Transverse colon (tissue), 4 donors: ENCODE measurements around the gene HERC2. TPM values are rescaled to one million over a fixed set of nuclear protein-coding genes. Genes with fewer than 3 reads are reported as not detected.

ENCODE experiments used
- DNase-seq: peaks from one replicate; pipeline ENCODE4 v3.0.0-alpha.2; 2019
- H3K27ac ChIP-seq, 4 donors: fragments of 200-600 bp; sonication (generic); 2 replicates each; pipeline ENCODE4 v1.5.1; 2016 to 2018; ENCODE audit warnings: inconsistent platforms in 4 of 4
- H3K27me3 ChIP-seq: fragments of 200-600 bp; sonication (generic); 2 replicates; pipeline ENCODE4 v1.5.1; 2017; ENCODE audit warnings: inconsistent platforms
- H3K36me3 ChIP-seq, 4 donors: fragments of 200-600 bp; sonication (generic); 2 replicates each; pipeline ENCODE4 v1.5.1; 2017 to 2019; ENCODE audit warnings: inconsistent platforms in 4 of 4
- H3K4me1 ChIP-seq, 4 donors: fragments of 200-600 bp; sonication (generic); 2 replicates each; pipeline ENCODE4 v1.5.1; 2017 to 2020; ENCODE audit warnings: inconsistent platforms in 4 of 4
- H3K4me3 ChIP-seq, 4 donors: fragments of 200-600 bp; sonication (generic); 1 replicate in 1 of 4; 2 replicates in 3 of 4; pipeline versions ENCODE4 v1.5.1 to v1.6.1; 2017 to 2019; ENCODE audit warnings: inconsistent platforms in 4 of 4
- H3K9me3 ChIP-seq, 2 donors: fragments of 200-600 bp; sonication (generic); 2 replicates each; pipeline ENCODE4 v1.5.1; 2017 to 2019; ENCODE audit warnings: inconsistent platforms in 2 of 2
- CTCF ChIP-seq, 5 experiments: fragments of 200-600 bp in 3 of 5; fragments of 450-650 bp in 2 of 5; sonication (generic) in 3 of 5; IDR thresholded peaks; 1 replicate in 2 of 5; 2 replicates in 3 of 5; pipeline ENCODE4 v1.5.1; 2016 to 2017; ENCODE audit warnings: antibody characterized with exemption in 5 of 5, inconsistent platforms in 3 of 5, mild to moderate bottlenecking in 2 of 5, moderate library complexity in 1 of 5
- EP300 ChIP-seq: sonication (generic); formaldehyde crosslinking; IDR thresholded peaks from one replicate; pipeline ENCODE4 v1.6.1; 2017; ENCODE audit warnings: antibody characterized with exemption, low read depth
- POLR2A ChIP-seq: fragments of 450-650 bp; IDR thresholded peaks from one replicate; pipeline ENCODE4 v1.6.1; 2016; ENCODE audit warnings: antibody characterized with exemption, mild to moderate bottlenecking, moderate library complexity
- POLR2AphosphoS5 ChIP-seq, 3 donors: sonication (generic); formaldehyde crosslinking; IDR thresholded peaks; one replicate each; pipeline ENCODE4 v1.6.1; 2016; ENCODE audit warnings: antibody characterized with exemption in 3 of 3
- WGBS, 2 donors: methylation state at CpG; one replicate each; pipeline ENCODE4 v1.1.5; 2018; ENCODE audit warnings: low coverage in 1 of 2; 5-methylcytosine and 5-hydroxymethylcytosine counted together
- in situ Hi-C, 4 donors: fragments of 200-750 bp; cut with MboI; loops; one replicate each; pipeline versions ENCODE4 v1.15.0 to v1.15.1; 2017; ENCODE audit warnings: low sequenced_read_pairs in 3 of 4, low pct_ligation_motif_present in 1 of 4, low pct_unique_long_range_greater_than_20kb in 1 of 4
- intact Hi-C: fragments of 100-400 bp; cut with DNase I; formaldehyde crosslinking; loops from one replicate; pipeline ENCODE4 v1.15.1; 2023; ENCODE audit warnings: low total_unique reads
- total RNA-seq, 4 donors: library from RNA; depleted of rRNA; stranded (reverse); fragments of >200 nt; gene quantifications; one replicate each; pipeline ENCODE4 v1.1.0, GENCODE V29; 2016

The HERC2 gene
- total RNA-seq, 4 donors from 2014 or later: 64.9 to 182 (median 83.7) TPM

DNA sequence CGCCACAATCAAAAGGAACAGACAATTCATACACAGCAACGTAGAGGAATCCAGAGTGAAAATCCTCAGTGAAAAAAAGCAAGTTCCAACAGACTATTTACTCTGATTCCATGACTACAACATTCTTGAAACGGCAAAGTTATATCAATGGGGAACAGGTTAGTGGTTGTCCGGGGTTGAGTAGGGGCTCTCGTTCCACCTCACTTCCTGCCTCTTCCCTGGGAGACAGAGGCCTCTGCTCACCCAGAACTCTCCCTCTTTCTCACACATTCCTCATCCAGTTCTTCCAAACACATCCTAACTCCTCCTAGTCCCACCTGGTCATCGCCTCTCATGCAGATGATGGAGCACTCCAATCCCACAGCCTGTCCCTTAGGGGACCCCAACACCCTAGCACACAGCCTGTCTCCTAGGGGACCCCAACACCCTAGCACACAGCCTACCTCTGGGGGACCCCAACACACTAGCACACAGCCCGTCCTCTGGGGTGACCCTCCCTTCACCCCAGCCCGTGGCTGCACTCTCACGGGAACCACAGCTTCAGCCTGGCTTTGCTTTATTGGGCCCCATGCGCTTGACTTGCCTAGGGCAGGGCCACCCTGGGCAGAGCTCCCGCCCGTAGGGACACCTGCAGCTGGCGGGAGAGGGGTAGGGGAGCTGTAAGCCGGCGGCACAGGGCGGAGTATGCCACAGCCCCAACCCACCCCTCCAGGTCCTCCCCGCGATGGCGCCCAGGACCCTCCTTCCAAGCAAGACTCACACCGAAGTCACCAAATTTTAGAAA is 228.0 kb downstream of the HERC2 start:
- H3K4me1 ChIP-seq: peaks cover 11 to 39% (median 36%) of the 10 kb centered on the region in 4 donors
- H3K36me3 ChIP-seq: no peaks in the 10 kb centered on the region
- H3K27me3 ChIP-seq: peaks cover 75% of the 10 kb centered on the region
- H3K4me3 ChIP-seq: peak overlapping the region in 2 of 4 donors; percentile 37 to 56
- intact Hi-C loops: no loop called here
- in situ Hi-C loops: no loop called here
- TF ChIP-seq POLR2AphosphoS5 (IDR thresholded peaks at IDR 0.05) (no peak), POLR2A (no peak), CTCF (IDR thresholded peaks at IDR 0.05) (no peak), EP300 (no peak)
- peak overlapping the region in 3 of 4 donors; percentile 78 to 86 (median 79) for H3K27ac ChIP-seq
- WGBS, 2 donors: 58 to 72% methylated on average over 6 to 20 of the region's 20 CpGs
- peak; percentile 35 for DNase-seq
- peaks cover 11 to 15% of the 10 kb centered on the region in 2 donors for H3K9me3 ChIP-seq

DNA sequence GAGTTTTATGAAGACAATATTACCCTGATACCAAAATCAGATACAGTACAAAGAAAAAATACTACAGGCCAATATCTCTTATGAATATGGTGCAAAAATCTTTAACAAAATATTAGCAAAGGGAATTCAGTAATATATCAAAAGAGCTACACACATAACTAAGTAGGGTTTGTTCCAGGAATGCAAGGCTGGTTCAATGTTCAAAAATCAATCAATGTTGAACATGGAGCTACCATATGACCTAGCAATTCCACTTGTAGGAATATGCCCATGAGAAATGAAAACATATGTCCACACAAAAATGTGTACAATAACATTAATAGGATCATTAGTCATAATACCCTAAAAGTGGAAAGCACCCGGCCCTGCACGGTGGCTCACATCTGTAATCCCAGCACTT is 230.7 kb downstream of the HERC2 start:
- Histone ChIP-seq H3K36me3 (no peaks in the 10 kb centered on the region), H3K27ac (no peak overlapping the region), H3K4me3 (no peak overlapping the region), H3K9me3 (peaks cover 11 to 22% of the 10 kb centered on the region in 2 donors), H3K27me3 (peaks cover 49% of the 10 kb centered on the region), H3K4me1 (peaks cover 11 to 24% (median 23%) of the 10 kb centered on the region in 4 donors)
- DNase-seq: no peak
- in situ Hi-C loops: no loop called here
- TF ChIP-seq CTCF (IDR thresholded peaks at IDR 0.05) (no peak), POLR2AphosphoS5 (IDR thresholded peaks at IDR 0.05) (no peak), EP300 (no peak), POLR2A (no peak)
- WGBS, 2 donors: 89 to 100% methylated on average over 2 of the region's 2 CpGs
- intact Hi-C loops: no loop called here

DNA sequence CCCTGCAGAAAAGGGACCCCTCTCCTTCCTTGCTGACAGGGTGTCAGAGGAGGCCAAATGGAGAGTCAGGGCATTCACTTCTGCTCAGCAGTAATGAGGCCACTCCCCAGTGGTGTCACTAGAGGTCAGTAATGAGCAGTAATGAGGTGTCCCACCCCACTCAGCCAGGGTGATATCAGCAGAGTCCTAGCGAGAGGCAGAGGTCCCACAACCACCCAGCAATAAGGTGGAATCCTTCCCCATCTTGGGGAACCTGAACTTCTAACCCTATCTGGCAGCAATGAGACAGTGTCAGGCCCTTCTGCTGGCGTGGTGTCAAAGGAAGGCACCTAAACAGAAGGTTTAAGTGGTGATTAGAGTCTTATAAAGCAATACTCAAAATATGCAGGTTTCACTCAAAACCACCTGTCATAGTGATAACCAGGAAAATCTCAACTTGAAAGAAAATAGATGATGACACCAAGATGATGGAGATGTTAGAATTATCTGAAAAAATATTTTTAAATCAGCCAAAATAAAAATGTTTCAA is 235.7 kb downstream of the HERC2 start:
- peak; percentile 70 for DNase-seq
- peaks cover 8% of the 10 kb centered on the region for H3K27me3 ChIP-seq
- H3K9me3 ChIP-seq: peaks cover 4 to 17% of the 10 kb centered on the region in 2 donors
- H3K4me3 ChIP-seq: no peak overlapping the region
- no peak overlapping the region for H3K27ac ChIP-seq
- intact Hi-C loops: no loop called here
- no peaks in the 10 kb centered on the region for H3K36me3 ChIP-seq
- peaks cover 0 to 14% (median 8%) of the 10 kb centered on the region in 4 donors for H3K4me1 ChIP-seq
- in situ Hi-C loops: no loop called here
- TF ChIP-seq POLR2AphosphoS5 (IDR thresholded peaks at IDR 0.05) (no peak), CTCF (IDR thresholded peaks at IDR 0.05) (peak; percentile 54 to 68 (median 64))
- WGBS, 2 donors: 17% methylated on average over 2 of the region's 2 CpGs; no CpG with 5 or more reads in 1 of the 2 donors

DNA sequence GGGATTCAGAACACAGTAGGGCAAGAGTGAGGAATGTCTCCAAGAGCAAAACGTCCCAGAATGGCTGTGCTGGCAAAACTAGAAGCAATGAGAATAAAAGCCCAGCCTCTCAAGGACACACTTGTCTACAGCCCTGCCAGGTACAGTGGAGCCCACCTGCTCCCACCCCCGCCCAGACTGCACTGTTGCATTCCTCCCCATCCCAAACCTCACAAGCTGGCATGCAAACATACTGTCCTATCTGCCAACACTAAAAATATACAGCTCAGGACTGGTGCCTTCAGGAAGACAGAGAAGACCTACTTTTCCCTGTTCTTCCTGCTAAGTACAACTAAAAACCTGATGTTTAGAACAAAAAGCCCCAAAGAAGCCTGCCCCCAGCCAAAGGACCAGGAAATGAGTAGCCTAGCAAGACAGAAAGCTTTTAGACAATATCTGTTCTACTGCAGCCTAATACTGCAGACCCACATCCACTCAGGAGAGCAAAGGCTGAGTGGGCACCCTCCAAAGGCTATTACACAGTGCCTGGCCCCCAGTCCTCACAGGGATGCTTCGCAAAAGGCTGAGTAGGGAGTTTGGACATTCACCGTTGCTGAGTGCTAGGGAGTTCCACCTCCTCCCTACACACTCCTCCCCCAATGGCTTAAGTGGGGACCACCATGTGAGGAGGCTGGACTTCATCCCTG is 236.3 kb downstream of the HERC2 start:
- H3K36me3 ChIP-seq: no peaks in the 10 kb centered on the region
- no peak overlapping the region for H3K4me3 ChIP-seq
- no peak overlapping the region for H3K27ac ChIP-seq
- TF ChIP-seq EP300 (no peak), POLR2AphosphoS5 (IDR thresholded peaks at IDR 0.05) (no peak), CTCF (IDR thresholded peaks at IDR 0.05) (no peak), POLR2A (no peak)
- in situ Hi-C loops: no loop called here
- WGBS, 2 donors: 80% methylated on average over 4 of the region's 4 CpGs; no CpG with 5 or more reads in 1 of the 2 donors
- H3K27me3 ChIP-seq: peaks cover 4% of the 10 kb centered on the region
- intact Hi-C loops: no loop called here
- peaks cover 0 to 11% of the 10 kb centered on the region in 2 donors for H3K9me3 ChIP-seq
- no peak for DNase-seq
- H3K4me1 ChIP-seq: peaks cover 0 to 14% (median 8%) of the 10 kb centered on the region in 4 donors
